Choroid plexus epithelial cell (primary cell): ENCODE measurements around the gene UBE2F.

Experiments
- DNase-seq: peaks from one replicate; pipeline ENCODE4 v3.0.0-alpha.2; 2010; ENCODE audit warnings: low read depth
- H3K4me3 ChIP-seq: 2 replicates; pipeline ENCODE4 v1.5.1; 2011; ENCODE audit warnings: low read depth, mild to moderate bottlenecking, control low read depth, low read length, moderate library complexity
- TF ChIP-seq, protein P1 (sequence below): conservative IDR thresholded peaks from 2 replicates; pipeline ENCODE4 v1.5.1; 2011; ENCODE audit warnings: low read depth, mild to moderate bottlenecking, control low read depth, inconsistent platforms, low read length, moderate library complexity

The UBE2F gene

DNA sequence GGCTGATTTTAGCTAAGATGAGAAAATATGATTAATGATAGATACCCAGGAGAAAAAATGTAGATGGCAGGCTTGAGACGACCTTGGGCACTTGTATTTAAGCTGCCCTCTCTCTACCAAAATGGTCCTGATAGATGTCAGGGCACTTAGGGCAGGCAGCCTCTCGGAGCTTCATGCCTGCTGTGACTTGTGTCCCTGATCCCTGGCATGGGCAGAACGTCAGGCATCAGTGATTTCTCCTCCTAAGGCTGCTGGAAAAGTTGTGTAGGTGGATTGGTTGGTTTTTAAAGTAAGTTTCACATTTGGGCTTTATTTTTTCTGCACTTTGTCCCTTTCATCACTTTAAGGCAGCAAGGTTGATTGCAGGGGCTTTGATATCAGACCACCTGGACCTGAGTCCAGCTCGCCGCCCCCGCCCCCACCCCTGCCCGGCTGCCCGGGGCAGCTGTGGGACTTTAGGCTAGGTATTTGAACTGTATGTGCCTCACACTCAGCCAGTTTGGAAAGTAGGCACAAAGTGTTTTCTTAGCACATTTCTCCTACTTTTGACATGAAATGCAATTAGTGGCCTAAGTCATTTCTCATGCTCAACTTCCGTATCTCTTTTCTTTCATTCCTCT is 59.0 kb downstream of the UBE2F start:
- no peak overlapping the region for H3K4me3 ChIP-seq
- TF ChIP-seq, protein P1, sequence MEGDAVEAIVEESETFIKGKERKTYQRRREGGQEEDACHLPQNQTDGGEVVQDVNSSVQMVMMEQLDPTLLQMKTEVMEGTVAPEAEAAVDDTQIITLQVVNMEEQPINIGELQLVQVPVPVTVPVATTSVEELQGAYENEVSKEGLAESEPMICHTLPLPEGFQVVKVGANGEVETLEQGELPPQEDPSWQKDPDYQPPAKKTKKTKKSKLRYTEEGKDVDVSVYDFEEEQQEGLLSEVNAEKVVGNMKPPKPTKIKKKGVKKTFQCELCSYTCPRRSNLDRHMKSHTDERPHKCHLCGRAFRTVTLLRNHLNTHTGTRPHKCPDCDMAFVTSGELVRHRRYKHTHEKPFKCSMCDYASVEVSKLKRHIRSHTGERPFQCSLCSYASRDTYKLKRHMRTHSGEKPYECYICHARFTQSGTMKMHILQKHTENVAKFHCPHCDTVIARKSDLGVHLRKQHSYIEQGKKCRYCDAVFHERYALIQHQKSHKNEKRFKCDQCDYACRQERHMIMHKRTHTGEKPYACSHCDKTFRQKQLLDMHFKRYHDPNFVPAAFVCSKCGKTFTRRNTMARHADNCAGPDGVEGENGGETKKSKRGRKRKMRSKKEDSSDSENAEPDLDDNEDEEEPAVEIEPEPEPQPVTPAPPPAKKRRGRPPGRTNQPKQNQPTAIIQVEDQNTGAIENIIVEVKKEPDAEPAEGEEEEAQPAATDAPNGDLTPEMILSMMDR: no peak
- no peak for DNase-seq

DNA sequence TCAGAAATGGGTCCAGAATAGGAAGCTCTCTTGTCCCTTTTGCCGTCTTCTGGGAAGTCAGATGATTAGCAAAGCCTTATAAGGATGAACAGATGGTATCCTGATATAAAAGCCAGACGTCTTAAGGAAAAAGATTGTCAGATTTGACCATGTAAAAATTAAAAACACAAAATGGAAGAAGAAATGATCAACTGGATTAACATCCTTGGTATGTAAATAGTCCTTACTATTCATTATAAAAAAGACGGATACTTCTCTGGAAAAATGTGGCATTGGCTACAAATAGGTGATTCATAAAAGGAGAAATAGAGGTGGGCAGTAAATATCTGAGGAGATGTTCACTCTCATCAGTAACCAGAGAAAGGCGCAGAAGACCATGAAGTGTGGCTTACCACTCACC is 60.2 kb downstream of the UBE2F start:
- no peak for DNase-seq
- H3K4me3 ChIP-seq: no peak overlapping the region
- TF ChIP-seq, protein P1: no peak

DNA sequence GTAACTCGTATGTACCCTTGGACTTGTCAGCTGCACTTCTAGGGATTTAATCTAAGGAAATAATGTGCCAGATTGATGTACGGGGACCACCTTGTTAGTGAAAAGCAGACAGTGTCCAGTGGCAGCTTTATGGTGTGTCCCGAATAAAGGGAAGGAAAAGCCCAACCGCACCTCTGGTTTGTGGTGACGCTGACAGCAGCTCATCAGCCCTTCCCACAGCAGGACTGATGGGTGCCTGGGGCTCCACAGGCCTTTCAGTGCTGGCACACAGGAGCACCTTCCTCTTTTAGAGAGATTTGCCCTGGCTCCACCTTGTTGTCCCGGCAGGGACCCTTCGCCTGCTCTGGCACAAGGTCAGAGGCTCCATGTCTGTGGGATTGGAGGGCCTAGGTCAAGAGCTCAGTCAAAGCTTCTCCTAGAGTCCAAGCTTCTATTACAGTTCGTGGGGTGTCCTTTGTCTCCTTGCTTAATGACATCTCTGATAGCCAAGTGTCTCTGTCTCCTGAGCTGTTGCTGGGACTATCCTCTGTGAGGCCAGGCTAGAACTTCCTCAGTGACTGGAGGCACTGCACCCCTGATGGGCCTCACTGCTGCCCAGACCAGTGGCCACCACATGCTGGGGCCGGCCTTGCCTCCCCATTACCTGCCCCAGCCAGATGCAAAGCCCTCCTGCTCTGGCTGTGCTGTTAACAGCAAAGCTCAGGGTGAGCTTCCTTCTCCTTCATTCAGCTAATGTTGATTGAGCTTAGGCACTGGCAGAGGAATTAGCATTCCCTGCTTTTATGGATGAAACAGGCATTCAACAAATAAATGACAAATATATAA is 61.0 kb downstream of the UBE2F start:
- TF ChIP-seq, protein P1: no peak
- no peak for DNase-seq
- no peak overlapping the region for H3K4me3 ChIP-seq

DNA sequence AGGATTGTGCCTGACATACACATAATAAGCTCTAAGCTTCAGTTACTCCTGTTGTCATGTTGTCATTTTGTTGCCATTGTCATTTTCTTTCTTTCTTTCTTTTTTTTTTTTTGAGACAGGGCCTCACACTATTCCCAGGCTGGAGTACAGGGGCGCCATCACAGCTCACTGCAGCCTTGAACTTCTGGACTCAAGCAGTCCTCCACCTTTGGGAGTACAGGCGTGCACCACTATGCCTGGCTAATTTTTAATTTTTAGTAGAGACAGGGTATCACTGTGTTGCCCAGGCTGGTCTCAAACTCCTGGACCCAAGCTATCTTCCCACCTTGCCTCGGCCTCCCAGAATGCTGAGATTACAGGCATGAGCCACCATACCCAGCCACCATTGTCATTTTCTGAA is 63.0 kb downstream of the UBE2F start:
- no peak for DNase-seq
- no peak overlapping the region for H3K4me3 ChIP-seq
- TF ChIP-seq, protein P1: no peak

DNA sequence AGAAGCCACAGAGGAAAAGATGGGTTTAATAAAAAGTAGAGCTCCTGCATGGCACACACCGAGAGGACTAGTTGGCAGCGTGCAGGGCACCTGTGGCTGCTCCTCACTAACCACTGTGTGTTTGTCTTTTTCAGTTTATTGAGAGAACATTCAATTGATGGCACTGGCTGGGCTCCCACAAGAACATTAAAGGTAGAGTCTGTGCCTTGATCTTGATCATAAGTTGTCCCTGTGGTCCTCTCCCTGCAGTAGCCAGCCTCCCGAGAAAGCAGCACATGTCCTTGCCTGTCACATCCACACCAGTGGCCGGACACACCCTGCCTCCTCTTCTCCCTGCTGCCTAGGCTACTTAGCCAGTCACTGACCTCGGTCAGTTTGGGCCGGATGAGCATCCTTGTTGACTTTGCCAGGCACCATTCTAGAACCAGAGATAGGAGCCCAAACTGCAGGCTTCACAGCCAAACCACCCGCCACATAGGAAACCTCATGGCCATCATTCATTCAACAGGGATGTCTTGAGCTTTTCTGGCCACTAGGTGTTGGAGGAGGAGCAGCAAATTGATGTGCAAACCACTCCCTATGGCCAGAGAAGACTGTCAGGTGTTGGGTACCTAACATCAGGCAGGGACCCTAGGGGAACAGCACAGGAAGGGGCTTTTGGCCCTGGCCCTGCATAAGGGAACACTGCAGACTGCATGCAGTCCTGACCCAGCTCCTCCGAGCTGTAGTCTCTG is 63.8 kb downstream of the UBE2F start:
- DNase-seq: no peak
- H3K4me3 ChIP-seq: no peak overlapping the region
- TF ChIP-seq, protein P1: peak; percentile 17

DNA sequence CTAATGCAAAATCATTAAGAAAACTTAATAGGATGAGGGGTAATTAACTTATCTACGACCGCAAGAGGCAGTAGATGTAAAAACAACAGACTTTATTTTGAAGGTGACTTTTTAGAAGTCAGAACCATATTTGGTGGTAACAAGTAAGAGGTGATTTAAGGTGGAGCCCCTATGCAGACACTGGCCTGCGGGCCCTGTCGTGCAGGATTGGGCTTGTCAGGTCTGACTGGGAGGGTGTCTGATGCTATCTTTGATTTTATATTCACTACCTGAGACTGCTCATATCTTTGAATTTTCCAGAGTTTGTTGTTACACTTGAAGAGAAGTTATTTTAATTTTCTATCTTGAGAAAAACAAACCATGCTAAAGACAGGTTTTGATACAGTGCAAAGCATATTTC is 64.9 kb downstream of the UBE2F start:
- DNase-seq: no peak
- H3K4me3 ChIP-seq: no peak overlapping the region
- TF ChIP-seq, protein P1: no peak
